Measurements from ENCODE around the gene FTSJ1. TPM values are rescaled to one million over a fixed set of nuclear protein-coding genes. Genes with fewer than 3 reads are reported as not detected.

Gene FTSJ1
- total and polyA plus RNA-seq, 4 donors: 13.3 to 21.8 (median 17.0) TPM

DNA sequence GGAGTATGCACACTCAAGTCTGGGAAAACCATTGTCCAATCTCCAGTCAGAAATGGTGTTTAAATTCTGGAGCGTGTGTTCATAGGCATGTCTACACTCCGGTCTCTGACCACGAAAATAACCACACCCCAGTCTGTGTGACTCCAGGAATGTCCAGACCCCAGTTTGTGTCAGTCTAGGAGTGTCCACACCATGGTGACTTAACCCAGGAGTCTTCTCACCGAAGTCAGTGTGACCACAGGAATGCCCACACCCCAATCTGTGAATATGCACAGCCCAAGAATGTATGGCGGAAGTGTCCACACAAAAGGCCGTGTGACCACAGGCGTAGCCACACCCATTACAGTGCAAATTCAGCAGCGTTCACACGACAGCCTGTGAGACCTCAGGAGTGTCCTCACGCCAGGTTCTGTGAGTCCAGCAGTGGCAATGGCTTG, 11.4 kb downstream of the FTSJ1 start:
- Histone ChIP-seq H3K27me3 (ENCODE audit: control insufficient read depth in 4 of 4, insufficient read depth in 4 of 4, low read length in 3 of 4) (peaks cover 0 to 2% (median 0%) of the 10 kb centered on the region in 4 donors), H3K9me3 (ENCODE audit: control insufficient read depth in 4 of 4, low read length in 3 of 4) (no peaks in the 10 kb centered on the region), H3K27ac (ENCODE audit: low read depth in 1 of 2, low read length in 2 of 2) (no peak overlapping the region), H3K4me3 (ENCODE audit: low read depth in 1 of 3, low read length in 3 of 3) (no peak overlapping the region), H3K9ac (ENCODE audit: low read depth in 1 of 2, low read length in 2 of 2) (no peak overlapping the region), H3K36me3 (ENCODE audit: control insufficient read depth in 4 of 4, insufficient read depth in 3 of 4, low read depth in 1 of 4, low read length in 3 of 4) (peaks cover 0 to 7% (median 4%) of the 10 kb centered on the region in 4 donors), H3K4me1 (ENCODE audit: control insufficient read depth in 4 of 4, insufficient read depth in 4 of 4, low read length in 3 of 4) (no peaks in the 10 kb centered on the region)
- no peak for DNase-seq (ENCODE audit: low spot score)
- TF ChIP-seq YY1 (IDR thresholded peaks at IDR 0.05): no peak
- TF ChIP-seq EGR1 (IDR thresholded peaks at IDR 0.05; ENCODE audit: low read depth in 2 of 2): no peak
- TF ChIP-seq HNF4A (conservative IDR thresholded peaks at IDR 0.05): no peak
- no peak for TF ChIP-seq RAD21 (IDR thresholded peaks at IDR 0.05)
- no peak for TF ChIP-seq FOXA2 (IDR thresholded peaks at IDR 0.05)
- no peak for TF ChIP-seq SP1 (IDR thresholded peaks at IDR 0.05)
- TF ChIP-seq, protein P1, sequence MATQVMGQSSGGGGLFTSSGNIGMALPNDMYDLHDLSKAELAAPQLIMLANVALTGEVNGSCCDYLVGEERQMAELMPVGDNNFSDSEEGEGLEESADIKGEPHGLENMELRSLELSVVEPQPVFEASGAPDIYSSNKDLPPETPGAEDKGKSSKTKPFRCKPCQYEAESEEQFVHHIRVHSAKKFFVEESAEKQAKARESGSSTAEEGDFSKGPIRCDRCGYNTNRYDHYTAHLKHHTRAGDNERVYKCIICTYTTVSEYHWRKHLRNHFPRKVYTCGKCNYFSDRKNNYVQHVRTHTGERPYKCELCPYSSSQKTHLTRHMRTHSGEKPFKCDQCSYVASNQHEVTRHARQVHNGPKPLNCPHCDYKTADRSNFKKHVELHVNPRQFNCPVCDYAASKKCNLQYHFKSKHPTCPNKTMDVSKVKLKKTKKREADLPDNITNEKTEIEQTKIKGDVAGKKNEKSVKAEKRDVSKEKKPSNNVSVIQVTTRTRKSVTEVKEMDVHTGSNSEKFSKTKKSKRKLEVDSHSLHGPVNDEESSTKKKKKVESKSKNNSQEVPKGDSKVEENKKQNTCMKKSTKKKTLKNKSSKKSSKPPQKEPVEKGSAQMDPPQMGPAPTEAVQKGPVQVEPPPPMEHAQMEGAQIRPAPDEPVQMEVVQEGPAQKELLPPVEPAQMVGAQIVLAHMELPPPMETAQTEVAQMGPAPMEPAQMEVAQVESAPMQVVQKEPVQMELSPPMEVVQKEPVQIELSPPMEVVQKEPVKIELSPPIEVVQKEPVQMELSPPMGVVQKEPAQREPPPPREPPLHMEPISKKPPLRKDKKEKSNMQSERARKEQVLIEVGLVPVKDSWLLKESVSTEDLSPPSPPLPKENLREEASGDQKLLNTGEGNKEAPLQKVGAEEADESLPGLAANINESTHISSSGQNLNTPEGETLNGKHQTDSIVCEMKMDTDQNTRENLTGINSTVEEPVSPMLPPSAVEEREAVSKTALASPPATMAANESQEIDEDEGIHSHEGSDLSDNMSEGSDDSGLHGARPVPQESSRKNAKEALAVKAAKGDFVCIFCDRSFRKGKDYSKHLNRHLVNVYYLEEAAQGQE (IDR thresholded peaks at IDR 0.05): no peak
- no peak for TF ChIP-seq JUND (IDR thresholded peaks at IDR 0.05)
- TF ChIP-seq HNF4G (IDR thresholded peaks at IDR 0.05): no peak
- TF ChIP-seq, protein P2, sequence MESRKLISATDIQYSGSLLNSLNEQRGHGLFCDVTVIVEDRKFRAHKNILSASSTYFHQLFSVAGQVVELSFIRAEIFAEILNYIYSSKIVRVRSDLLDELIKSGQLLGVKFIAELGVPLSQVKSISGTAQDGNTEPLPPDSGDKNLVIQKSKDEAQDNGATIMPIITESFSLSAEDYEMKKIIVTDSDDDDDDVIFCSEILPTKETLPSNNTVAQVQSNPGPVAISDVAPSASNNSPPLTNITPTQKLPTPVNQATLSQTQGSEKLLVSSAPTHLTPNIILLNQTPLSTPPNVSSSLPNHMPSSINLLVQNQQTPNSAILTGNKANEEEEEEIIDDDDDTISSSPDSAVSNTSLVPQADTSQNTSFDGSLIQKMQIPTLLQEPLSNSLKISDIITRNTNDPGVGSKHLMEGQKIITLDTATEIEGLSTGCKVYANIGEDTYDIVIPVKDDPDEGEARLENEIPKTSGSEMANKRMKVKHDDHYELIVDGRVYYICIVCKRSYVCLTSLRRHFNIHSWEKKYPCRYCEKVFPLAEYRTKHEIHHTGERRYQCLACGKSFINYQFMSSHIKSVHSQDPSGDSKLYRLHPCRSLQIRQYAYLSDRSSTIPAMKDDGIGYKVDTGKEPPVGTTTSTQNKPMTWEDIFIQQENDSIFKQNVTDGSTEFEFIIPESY (IDR thresholded peaks at IDR 0.05): no peak
- TF ChIP-seq RXRA (IDR thresholded peaks at IDR 0.05): no peak
- TF ChIP-seq, protein P3, sequence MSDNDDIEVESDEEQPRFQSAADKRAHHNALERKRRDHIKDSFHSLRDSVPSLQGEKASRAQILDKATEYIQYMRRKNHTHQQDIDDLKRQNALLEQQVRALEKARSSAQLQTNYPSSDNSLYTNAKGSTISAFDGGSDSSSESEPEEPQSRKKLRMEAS (IDR thresholded peaks at IDR 0.05): no peak
- TF ChIP-seq, protein P4, sequence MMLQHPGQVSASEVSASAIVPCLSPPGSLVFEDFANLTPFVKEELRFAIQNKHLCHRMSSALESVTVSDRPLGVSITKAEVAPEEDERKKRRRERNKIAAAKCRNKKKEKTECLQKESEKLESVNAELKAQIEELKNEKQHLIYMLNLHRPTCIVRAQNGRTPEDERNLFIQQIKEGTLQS (IDR thresholded peaks at IDR 0.05): no peak
- TF ChIP-seq, protein P5, sequence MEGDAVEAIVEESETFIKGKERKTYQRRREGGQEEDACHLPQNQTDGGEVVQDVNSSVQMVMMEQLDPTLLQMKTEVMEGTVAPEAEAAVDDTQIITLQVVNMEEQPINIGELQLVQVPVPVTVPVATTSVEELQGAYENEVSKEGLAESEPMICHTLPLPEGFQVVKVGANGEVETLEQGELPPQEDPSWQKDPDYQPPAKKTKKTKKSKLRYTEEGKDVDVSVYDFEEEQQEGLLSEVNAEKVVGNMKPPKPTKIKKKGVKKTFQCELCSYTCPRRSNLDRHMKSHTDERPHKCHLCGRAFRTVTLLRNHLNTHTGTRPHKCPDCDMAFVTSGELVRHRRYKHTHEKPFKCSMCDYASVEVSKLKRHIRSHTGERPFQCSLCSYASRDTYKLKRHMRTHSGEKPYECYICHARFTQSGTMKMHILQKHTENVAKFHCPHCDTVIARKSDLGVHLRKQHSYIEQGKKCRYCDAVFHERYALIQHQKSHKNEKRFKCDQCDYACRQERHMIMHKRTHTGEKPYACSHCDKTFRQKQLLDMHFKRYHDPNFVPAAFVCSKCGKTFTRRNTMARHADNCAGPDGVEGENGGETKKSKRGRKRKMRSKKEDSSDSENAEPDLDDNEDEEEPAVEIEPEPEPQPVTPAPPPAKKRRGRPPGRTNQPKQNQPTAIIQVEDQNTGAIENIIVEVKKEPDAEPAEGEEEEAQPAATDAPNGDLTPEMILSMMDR (IDR thresholded peaks at IDR 0.05; ENCODE audit: low read depth, low read length, missing input control): no peak
- no peak for TF ChIP-seq TAF1 (conservative IDR thresholded peaks at IDR 0.05)
- 92% methylated on average over 10 of the region's 10 CpGs for WGBS

DNA sequence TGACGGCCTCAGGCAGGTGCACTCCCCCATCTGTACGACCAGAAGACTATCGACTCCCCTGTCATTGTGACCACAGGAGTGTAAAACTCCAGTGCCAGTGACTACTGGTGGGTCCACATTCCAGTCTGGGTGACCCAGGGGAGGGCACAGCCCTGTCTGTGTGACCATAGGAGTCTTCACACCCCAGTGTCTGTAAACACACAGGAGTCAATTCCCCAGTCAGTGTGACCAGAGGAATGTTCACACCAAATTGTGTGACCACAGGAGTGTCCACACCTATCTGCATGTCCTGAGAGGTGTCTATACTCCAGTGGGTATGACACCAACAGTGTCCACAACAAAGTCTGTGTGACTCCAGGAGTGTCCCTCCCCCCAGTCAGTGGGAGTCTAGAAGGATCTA, 12.0 kb downstream of the FTSJ1 start:
- DNase-seq (ENCODE audit: low spot score): no peak
- peaks cover 0 to 3% (median 2%) of the 10 kb centered on the region in 4 donors for H3K36me3 ChIP-seq (ENCODE audit: control insufficient read depth in 4 of 4, insufficient read depth in 3 of 4, low read depth in 1 of 4, low read length in 3 of 4)

More for the DNA sequence above, 12.0 kb downstream of the FTSJ1 start:
- Histone ChIP-seq H3K9ac (ENCODE audit: low read depth in 1 of 2, low read length in 2 of 2) (no peak overlapping the region), H3K4me3 (ENCODE audit: low read depth in 1 of 3, low read length in 3 of 3) (no peak overlapping the region), H3K27ac (ENCODE audit: low read depth in 1 of 2, low read length in 2 of 2) (no peak overlapping the region), H3K9me3 (ENCODE audit: control insufficient read depth in 4 of 4, low read length in 3 of 4) (no peaks in the 10 kb centered on the region), H3K4me1 (ENCODE audit: control insufficient read depth in 4 of 4, insufficient read depth in 4 of 4, low read length in 3 of 4) (no peaks in the 10 kb centered on the region), H3K27me3 (ENCODE audit: control insufficient read depth in 4 of 4, insufficient read depth in 4 of 4, low read length in 3 of 4) (peaks cover 0 to 2% (median 0%) of the 10 kb centered on the region in 4 donors)
- no peak for TF ChIP-seq EGR1 (IDR thresholded peaks at IDR 0.05; ENCODE audit: low read depth in 2 of 2)
- no peak for TF ChIP-seq GABPA (IDR thresholded peaks at IDR 0.05 in 1 of 2, conservative IDR thresholded peaks at IDR 0.05 in 1 of 2)
- no peak for TF ChIP-seq RAD21 (IDR thresholded peaks at IDR 0.05)
- TF ChIP-seq, protein P1 (IDR thresholded peaks at IDR 0.05): no peak
- TF ChIP-seq YY1 (IDR thresholded peaks at IDR 0.05): no peak
- 92% methylated on average over 3 of the region's 3 CpGs for WGBS

Data from liver (tissue), 9 donors.